Endometrial microvascular endothelial cells (primary cell): ENCODE measurements around the gene DHRS9. TPM values are rescaled to one million over a fixed set of nuclear protein-coding genes. Genes with fewer than 3 reads are reported as not detected.

Source experiments
- in situ Hi-C: cut with HindIII; loops from 2 replicates; pipeline ENCODE4 v1.10.0; 2017; ENCODE audit warnings: low sequenced_read_pairs, low pct_unique_long_range_greater_than_20kb; ENCODE audit errors: inconsistent ontology term
- total RNA-seq: library from RNA; depleted of rRNA; stranded (reverse); fragments of >200 nt; gene quantifications from one replicate; pipeline ENCODE4 v1.2.3, GENCODE V29; 2015; ENCODE audit errors: inconsistent ontology term

Gene DHRS9
- total RNA-seq, 1 donor from 2014 or later: not detected

DNA sequence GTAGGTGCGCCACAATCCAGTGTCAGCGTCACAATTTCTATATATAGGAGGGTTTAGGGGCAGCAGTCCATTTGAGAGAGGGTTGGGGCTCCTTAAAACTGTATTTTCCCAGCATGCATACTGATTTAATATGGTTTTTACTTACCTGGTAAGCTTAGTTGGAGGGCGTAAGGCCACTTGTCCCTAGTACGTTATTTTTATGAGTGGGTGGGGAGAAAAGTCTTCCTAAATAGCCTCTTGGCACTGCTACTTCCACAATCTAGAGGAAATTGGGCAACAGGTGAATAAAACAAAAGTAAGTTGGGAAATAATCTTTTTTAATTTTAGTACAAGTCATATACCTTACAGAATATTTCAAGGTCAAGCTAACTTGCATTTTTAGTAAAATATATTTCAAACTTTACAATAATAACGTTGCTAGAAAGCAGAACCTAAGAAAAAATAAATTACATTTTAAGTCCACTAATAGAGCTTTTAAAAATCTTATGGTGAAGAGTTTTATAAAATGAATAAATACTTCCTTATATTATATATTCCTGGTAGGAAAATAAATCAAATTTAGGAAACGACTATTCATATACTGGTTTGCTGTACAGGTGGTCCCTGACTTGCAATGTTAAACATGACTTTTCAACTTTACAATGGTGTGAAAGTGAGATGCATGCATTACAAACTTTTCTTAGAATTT, 20.9 kb downstream of the DHRS9 start:
- in situ Hi-C loops: no loop called here

DNA sequence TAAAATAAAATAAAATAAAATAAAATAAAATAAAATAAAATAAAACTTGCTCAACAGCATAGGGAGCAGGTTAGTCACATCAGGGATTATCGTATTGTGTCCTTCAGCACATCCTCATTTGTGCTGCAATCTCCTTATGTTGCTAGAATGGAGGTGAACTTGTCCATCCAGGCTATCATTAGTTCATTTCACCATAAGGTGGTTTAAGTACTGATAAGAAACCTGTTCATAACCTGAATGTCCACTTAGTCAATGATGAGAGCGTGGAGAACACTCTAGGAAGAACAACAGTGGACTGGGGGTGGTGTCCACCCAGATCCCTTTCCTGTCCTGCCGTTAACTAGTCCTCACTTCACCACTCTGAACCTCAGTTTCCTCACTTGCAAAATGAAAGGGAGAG, 21.9 kb downstream of the DHRS9 start:
- in situ Hi-C loops: no loop called here

DNA sequence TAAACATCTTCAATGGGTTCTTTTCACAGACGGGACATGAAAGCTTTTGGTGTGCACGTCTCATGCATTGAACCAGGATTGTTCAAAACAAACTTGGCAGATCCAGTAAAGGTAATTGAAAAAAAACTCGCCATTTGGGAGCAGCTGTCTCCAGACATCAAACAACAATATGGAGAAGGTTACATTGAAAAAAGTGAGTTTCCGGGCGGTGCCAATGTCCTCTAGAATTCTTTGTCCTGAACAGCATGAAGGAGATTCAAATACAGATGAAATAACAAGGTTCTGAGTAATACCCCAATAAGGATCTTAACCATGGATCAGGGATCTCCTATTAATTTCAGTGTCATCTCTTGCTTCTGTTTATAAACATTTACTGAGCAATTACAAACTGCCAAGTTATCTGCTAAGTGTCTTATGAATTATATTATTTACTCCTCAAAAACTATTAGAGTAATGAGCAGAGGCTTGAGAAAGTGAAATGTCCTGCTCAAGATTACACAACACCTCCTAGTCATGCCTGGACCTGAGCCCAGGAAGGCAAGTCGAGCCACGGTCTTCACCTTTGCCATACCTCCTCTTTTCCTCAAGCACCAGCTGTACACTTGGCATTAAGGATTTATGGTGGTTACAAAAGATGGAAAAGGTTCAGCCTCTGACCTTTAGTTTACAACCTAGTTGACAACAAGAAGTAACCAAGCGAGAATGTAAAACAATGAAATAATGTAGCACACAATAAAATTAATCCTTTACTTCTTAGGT, 22.6 kb downstream of the DHRS9 start:
- in situ Hi-C loops: no loop called here

DNA sequence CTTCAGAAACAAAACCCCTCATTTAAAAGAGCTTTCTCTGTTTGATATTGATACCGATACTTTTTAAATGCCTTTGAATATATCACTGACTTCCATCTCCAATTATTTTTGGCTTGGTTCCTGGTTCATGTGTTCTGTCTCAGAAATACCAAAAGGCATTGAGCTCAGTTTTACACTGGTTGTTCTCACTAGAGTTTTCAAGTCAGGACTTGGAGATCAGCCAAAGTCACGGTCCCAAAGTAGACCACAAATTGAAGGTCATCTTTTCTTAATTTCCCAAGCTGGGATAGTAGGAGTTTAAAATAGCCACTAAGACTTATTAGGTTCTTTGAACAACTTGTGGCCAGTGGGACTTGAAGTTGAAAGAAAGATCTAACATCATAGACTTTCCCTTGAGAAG, 24.2 kb downstream of the DHRS9 start:
- in situ Hi-C loops: no loop called here

DNA sequence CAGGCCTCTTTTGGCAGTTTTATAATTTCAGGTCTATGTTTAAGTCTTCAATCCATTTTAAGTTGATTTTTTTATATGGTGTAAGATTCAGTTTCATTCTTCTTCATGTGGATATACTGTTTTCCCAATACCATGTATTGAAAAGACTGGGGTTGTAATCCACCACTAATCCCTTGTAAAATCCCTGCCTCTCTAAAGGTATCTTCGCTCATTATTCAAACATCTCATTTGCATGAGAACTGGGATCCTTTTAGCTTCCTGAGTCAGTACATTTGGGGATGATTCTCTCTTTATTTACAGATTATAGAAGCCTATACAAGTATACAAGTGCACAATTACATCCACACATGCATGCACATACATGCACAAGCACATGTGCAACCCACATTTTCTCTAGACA, 25.3 kb downstream of the DHRS9 start:
- in situ Hi-C loops: no loop called here

DNA sequence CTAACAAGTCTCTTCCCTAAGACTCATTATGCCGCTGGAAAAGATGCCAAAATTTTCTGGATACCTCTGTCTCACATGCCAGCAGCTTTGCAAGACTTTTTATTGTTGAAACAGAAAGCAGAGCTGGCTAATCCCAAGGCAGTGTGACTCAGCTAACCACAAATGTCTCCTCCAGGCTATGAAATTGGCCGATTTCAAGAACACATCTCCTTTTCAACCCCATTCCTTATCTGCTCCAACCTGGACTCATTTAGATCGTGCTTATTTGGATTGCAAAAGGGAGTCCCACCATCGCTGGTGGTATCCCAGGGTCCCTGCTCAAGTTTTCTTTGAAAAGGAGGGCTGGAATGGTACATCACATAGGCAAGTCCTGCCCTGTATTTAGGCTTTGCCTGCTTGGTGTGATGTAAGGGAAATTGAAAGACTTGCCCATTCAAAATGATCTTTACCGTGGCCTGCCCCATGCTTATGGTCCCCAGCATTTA, 26.3 kb downstream of the DHRS9 start:
- in situ Hi-C loops: no loop called here

DNA sequence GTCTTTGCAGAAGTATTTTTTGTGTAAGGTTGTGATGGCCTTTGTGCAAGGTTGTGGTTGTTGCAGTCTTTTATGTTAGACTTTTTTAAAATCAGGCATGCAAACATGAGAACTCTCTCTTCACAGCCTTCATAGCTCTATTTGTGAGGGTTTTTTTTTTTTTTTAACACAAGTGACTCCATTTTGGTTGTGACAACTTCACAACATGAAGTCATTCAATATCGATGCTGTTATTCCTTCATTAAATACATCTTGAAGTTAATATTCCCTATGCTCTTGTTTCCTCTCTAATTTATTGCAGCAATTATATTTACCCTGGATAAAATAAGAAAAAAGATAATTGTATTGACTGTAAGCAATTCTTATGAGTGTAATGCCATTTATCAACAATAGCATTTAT, 35.5 kb downstream of the DHRS9 start:
- in situ Hi-C loops: no loop called here

DNA sequence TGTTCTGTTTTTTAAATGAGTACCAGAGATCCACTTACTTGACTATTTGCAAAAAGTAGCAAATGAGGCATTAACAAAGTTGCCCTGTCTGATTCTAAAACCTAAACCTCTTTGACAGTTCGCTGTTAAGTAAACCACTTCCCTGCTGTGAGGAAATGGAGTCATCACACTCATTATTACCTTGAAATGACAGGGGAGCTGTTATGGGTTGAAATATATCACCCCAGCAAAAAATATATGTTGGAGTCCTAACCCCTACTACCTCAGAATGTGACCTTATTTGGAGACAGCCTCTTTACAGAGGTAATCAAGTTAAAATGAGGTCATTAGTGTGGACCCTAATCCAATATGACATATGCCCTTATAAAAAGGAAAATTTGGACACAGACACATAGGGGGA, 36.1 kb downstream of the DHRS9 start:
- in situ Hi-C loops: no loop called here

DNA sequence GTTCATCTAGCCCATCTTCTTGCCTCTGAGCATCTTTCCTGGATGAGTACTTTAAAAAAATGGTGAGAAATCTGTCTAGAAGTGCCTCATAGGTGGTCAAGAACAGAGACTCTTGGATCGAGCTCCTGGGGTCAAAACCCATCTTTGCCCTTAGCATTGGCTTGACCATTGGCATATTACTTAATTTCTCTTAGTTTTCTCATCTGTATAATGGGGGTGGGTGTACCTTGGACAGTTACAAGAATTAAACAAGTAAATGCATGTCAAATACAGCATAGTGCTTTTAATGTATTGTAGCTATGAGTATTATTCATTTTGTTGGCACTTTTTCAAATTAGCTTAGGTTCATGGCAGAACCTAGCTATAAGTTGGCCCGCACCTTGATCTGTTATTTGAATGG, 36.8 kb downstream of the DHRS9 start:
- in situ Hi-C loops: no loop called here

DNA sequence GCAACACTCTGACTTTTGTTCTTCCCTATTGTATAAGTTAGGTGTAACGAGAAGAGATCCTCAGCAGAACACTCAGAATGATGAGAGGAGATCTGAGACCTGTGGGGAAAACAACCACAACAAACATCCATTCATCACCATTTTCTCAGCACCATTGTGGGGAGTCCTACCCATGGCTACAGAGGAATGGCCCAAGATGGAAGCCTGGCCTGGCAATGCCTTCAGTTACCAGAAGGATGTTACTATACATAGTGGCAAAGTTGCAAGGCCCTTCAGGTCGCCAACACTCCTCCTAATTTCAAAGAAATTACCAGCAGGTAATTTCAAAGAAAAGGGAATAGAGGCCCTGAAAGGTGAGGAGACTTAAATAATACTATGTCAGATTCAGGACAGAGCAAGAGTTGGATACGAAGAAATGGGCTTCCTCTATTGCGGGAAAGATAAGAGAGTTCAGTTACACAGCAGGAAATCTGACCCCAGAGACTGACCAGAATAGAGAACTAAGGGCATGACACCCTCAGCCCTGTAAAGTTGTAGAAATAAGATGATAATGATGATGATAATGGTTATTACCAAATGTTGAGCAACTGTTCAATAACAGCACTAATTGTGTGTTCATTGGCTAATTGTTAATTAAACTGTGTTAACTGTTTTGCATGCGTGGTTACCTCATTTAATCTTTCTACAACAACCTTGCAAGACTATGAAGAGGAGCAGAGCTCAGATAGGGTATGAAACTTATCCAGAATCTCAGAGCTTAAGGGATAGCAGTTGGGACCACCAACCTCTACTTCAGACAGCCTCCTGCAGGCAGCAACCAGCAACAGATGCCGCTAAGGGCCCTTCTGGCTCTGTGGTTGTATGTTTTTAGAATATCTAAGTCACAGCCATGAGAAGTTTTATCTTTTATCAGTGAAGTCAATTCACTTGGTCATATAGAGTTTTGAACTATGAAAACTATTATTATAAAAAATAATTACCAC, 37.5 kb downstream of the DHRS9 start:
- in situ Hi-C loops: no loop called here

DNA sequence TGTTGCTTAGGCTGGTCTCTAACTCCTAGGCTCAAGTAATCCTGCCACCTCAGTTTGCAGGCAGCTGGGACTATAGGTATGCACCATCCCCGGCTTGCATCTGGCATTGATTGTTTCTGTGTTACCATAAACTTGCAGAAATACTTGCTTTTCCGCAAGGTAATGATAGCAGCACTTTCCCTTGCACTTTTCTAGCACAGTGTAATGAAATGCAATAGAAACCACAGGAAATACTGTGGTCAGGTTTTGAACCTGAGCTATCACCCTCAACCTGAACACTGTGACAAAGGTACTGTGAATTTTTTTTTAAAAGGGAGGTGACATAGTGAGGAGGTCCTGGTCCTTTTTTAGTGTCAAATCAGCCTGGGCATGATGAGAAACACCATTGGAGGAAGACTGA, 38.3 kb downstream of the DHRS9 start:
- in situ Hi-C loops: no loop called here

DNA sequence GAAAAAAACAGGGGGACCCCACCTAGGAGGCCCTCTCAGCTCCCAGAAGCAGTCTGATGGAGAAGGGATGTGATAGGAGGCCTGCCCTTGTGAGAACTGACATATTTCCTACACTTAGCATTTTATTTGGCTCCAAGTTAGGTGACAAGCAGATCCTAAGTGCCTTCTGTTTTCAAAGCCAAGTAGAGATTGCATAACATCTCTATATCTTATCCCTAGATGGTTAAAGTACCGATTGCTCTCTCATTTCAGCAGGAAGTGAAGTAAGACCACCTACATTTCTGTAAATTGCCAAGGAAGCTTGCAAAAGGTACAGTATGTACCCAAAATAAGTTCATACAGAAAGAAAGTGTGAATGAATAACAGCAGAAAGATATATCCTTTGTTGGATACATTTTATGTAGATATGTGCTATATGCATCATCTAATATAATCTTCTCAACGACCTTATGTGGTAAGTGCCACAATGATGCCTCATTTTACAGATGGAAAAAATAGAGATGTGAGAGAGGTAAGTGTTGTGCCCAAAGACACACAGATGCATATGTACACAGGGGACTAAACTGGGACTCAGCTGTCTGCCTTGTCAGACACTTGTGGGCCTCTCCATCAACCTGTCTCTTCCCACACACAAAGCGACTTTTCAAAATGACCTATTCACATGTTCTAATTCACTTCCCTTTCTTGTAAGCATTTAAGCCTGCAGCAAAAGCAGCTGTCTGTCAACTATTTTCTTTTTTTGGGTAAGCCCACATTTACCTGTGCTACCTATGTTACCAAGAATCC, 38.9 kb downstream of the DHRS9 start:
- in situ Hi-C loops: no loop called here

DNA sequence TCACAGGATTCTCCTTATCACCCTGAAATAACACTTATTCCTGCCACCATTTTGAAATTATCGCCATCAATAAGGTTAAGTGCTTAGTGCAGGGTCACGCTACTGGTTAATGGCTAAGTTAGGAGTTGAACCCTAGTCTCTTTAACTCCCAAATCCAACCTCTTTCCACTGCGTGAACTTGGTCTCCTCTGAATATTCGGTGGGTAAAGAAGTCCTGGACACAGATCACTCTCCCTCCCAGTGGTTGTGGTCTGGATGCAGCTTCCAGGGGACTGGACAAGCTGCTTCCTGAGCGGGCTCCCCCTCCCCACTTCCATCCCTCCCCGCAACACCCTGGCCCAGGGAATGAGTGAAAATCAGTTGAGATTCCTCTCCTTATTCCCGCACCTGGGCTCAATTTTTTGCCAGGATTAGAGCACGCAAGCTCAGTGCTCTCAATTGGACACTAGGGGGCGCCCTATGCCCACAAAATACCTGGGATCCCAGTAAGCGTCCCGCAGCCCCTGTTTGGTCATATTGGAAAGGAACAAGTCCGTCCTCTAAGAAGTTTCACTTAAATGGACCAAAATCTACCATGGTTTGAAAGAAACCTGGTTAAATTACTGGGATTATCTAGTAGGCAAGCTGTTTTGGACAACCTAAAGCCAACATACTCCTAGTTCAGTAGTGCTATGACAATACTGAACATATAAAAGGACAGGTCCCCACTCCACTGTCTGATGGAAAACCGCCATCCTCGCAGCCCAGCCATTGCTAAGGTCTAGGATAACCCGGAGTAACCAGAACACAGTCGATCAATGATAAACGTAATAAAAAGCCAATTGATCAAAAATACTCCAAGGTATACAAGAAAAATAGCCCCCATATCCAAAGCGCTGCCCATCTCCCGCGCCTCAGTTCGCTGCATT, 40.4 kb downstream of the DHRS9 start:
- in situ Hi-C loops: no loop called here

DNA sequence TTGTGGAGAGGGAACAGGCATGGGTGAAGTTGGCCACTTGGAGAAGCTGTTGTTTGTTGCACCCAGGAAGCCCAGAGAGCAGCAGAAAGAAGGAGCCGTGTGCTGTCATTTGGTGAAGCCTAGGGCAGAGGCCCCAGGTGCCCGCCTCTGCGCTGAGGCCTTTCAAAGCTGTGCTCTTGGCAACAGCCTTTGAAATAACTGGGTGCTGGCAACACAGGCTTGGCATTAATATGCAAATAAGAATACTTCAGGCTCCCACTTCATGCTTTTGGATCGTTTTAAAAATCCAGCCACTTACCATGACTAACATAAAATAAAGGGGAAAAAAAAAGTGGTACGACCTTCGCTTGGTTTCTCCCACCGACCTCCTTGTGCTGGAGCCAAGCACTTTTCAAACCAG, 41.1 kb downstream of the DHRS9 start:
- in situ Hi-C loops: no loop called here

DNA sequence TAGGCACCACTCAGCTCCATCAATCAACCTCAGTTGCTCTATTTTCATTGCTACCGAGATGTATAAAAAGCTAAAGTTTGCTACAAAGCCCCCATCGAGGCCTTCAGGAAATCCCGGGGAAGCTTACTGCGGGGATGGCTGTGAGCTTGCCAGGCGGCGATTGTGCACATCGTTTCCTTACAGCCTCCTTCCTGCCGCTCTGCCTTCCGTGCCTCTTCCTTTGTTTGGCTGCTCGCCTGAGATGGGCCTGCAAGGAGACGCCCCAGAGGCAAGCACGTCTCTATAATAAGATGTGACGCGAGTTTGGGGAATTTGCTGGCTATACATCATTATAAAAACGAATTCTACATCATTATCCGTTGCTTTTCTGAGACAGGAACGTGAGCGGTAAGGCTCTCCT, 41.6 kb downstream of the DHRS9 start:
- in situ Hi-C loops: no loop called here

DNA sequence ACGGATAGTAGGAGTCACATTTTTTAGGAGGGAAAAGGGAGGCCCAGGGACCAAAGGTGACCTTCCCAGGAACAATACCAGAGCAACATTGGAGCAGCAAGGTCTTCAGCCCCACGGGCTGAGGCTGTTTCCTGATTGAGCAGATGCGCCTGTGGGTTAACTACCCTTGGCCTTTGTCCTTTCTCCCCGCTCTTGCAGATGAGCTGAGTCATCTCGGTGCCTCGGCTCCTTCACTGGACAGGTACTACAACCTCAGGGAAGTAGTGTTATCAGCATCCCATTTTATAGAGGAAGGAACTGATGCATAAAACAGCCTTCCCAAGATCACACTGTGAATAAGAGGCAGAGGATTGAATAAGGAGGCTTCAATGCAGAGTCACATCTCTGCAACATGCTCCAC, 43.5 kb downstream of the DHRS9 start:
- in situ Hi-C loops: no loop called here

DNA sequence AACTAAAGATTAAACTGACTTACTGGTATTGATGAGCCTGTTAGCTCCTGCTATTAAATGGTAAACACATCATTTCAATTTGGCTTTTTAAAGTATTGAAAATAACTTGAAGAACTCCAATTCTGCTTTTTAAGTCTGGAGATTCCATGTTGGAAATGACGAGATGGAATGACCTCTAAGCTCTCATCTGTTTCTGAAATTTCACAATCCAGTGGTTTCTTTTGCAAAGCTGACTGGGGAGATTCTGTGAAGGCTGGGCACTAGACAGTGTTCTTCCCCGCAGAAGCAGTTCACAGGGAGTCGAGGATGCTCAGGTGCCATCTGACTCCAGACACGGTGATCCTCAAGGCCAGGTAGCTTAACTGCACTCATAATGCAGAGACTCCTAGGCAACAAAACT, 44.7 kb downstream of the DHRS9 start:
- in situ Hi-C loops: no loop called here

DNA sequence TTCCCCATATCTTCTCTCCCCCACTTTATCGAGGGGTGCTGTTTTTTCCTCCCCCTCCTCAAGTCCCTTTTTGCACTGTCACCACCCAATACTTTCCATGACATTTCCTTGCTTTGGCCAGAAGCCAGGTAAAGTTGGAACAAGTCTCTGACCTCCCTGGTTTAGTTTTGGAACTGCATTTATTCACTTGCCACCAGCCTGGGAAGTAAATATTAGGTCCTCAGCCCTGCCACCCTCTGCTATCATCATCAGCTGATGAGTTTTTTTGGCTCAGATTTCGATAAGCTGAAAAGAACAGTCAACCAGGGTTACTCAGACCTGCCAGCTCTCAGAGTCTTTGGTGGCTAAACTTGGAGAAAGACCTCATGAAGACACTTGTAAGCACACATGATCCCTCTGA, 47.0 kb downstream of the DHRS9 start:
- in situ Hi-C loops: no loop called here
